Activated naive CD4-positive, alpha-beta T cell treated with anti-CD3 and anti-CD28 coated beads for 36 hours (primary cell): ENCODE data around the gene GAGE2A. TPM values are rescaled to one million over a fixed set of nuclear protein-coding genes. Genes with fewer than 3 reads are reported as not detected.

Experiments used
- CTCF ChIA-PET: fragments of 350-600 bp; sonication (Branson Sonifier 250); formaldehyde crosslinking; loops from one replicate; lab custom pipeline; 2021; ENCODE audit warnings: antibody characterized with exemption; lab: Charles Lee
- DNase-seq: peaks from one replicate; pipeline ENCODE4 v3.0.0-alpha.2; 2020
- H3K27ac Mint-ChIP-seq: one replicate; pipeline ENCODE4 v1.8.0; 2021; ENCODE audit warnings: mild to moderate bottlenecking, mixed read lengths
- H3K27me3 Mint-ChIP-seq: one replicate; pipeline ENCODE4 v1.8.0; 2021; ENCODE audit warnings: low read depth, mixed read lengths
- H3K36me3 Mint-ChIP-seq: one replicate; pipeline ENCODE4 v1.8.0; 2021; ENCODE audit warnings: low read depth, mixed read lengths
- H3K4me1 Mint-ChIP-seq: one replicate; pipeline ENCODE4 v1.8.0; 2021; ENCODE audit warnings: low read depth, mixed read lengths
- H3K4me3 Mint-ChIP-seq: one replicate; pipeline ENCODE4 v1.8.0; 2021; ENCODE audit warnings: mild to moderate bottlenecking, moderate library complexity, mixed read lengths
- H3K9me3 Mint-ChIP-seq: one replicate; pipeline ENCODE4 v1.8.0; 2021; ENCODE audit warnings: mixed read lengths
- intact Hi-C: fragments of 100-400 bp; cut with micrococcal nuclease; formaldehyde crosslinking; loops from one replicate; pipeline ENCODE4 v1.15.1; 2023
- total RNA-seq, 2 experiments: library from RNA; stranded (reverse); gene quantifications; one replicate each; pipeline ENCODE4 v1.2.3, GENCODE V29; 2021

The GAGE2A gene
- total RNA-seq, 2 experiments from 2014 or later, result not detected

DNA sequence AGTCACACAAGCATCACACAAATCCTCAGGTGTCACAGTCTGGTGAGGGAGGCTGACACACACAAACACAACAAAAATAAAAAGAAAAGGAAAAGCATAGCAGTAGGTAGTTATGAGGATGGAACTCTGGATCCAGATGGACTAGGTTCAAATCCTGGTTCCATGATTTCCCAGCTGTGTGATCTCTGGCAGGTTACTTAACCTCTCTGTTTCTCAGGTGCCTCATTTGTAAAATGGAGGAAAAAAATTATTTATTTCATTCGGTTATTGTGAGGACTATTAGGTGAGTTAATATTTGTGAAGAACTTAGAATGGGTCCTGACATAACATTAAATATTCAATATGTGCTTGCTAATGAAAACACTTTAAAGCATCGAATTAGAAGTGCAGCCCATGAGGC, 29.3 kb downstream of the GAGE2A start:
- CTCF ChIA-PET, result no interaction called here
- intact Hi-C loops, result no loop called here
- Mint-ChIP-seq H3K27me3 (no peaks in the 10 kb centered on the region), H3K36me3 (no peaks in the 10 kb centered on the region), H3K4me3 (no peak overlapping the region), H3K27ac (no peak overlapping the region), H3K9me3 (no peaks in the 10 kb centered on the region), H3K4me1 (no peaks in the 10 kb centered on the region)
- DNase-seq, result no peak

GRCh38 chrX:49627086-49627777, 37.9 kb downstream of the GAGE2A start:
- Mint-ChIP-seq H3K27me3 (no peaks in the 10 kb centered on the region), H3K4me3 (no peak overlapping the region), H3K36me3 (peaks cover 1% of the 10 kb centered on the region), H3K4me1 (no peaks in the 10 kb centered on the region), H3K9me3 (peaks cover 5% of the 10 kb centered on the region), H3K27ac (no peak overlapping the region)
- intact Hi-C loops, result no loop called here
- CTCF ChIA-PET, result no interaction called here
- DNase-seq, result peak; percentile 11

DNA sequence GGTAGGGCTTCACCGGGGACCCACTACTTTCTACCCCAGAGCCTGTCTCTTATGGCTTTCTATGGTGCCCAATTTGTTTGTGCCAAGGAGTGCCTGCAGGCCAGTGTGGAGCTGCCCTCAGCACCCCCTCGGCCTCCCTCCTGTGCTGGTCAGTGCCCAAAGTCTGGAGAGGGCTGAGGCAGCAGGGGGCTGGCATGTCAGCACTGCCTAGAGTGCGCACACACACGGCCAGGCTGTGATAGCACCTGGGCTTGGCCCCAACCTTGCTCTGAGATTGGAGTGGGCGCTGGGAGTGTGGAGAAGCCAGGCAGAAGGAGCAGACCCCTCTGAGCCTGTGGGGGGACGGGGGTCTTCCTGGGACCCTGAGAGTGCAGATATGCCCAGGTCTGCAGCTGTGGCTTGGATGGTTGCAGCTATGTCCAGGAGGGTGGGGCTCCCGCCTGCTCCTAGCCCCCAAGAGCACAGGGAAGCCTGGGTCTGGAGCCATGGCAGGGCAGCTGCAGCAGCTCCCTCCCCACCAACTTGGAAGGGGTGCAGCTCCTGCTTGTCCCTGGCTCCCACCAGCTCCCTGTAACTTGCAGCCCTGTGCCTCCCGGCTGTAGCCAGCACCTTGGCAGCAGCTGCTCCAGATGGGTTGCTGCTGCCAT, 55.8 kb downstream of the GAGE2A start:
- no peaks in the 10 kb centered on the region for H3K36me3 Mint-ChIP-seq

More for the DNA sequence above, 55.8 kb downstream of the GAGE2A start:
- no peak for DNase-seq
- CTCF ChIA-PET, result no interaction called here
- H3K27me3 Mint-ChIP-seq, result no peaks in the 10 kb centered on the region
- H3K9me3 Mint-ChIP-seq, result no peaks in the 10 kb centered on the region
- H3K4me1 Mint-ChIP-seq, result no peaks in the 10 kb centered on the region
- no peak overlapping the region for H3K27ac Mint-ChIP-seq
- intact Hi-C loops, result loop anchor here (10.0 kb wide), 1 partner anchor 350 kb away; no protein-coding TSS in a partner anchor
- H3K4me3 Mint-ChIP-seq, result no peak overlapping the region

Other genes starting within 250 kb of the GAGE2A start
- gene GAGE12C, start 57.3 kb upstream of the GAGE2A start, total RNA-seq, result not detected
- gene GAGE12D, start 47.8 kb upstream of the GAGE2A start, total RNA-seq, result not detected
- not detected for gene GAGE12E, start 38.2 kb upstream of the GAGE2A start, total RNA-seq
- not detected for gene GAGE12F, start 28.7 kb upstream of the GAGE2A start, total RNA-seq
- not detected for gene GAGE12G, start 19.1 kb upstream of the GAGE2A start, total RNA-seq
- not detected for gene GAGE12H, start 9.5 kb upstream of the GAGE2A start, total RNA-seq
- not detected for gene GAGE1, start 9.5 kb downstream of the GAGE2A start, total RNA-seq
- not detected for gene PAGE1, start 106.5 kb downstream of the GAGE2A start, total RNA-seq
- not detected for gene PAGE4, start 239.8 kb downstream of the GAGE2A start, total RNA-seq